Left lung (tissue), 10 donors: ENCODE measurements around the gene CRB2. TPM values are rescaled to one million over a fixed set of nuclear protein-coding genes. Genes with fewer than 3 reads are reported as not detected.

Source experiments
- ATAC-seq: fragments of 200-7000 bp; cut with Tn5 transposase; one replicate; pipeline ENCODE4 v1.9.1; 2020; ENCODE audit warnings: moderate library complexity
- DNase-seq, 4 donors: peaks; one replicate each; pipeline ENCODE4 v3.0.0-alpha.2; 2013 to 2020
- H3K27ac ChIP-seq, 2 donors: fragments of 200-600 bp; sonication (generic) in 1 of 2; one replicate each; pipeline versions ENCODE4 v1.5.0 to v1.8.0; 2020 to 2021
- H3K27me3 ChIP-seq, 2 donors: fragments of 200-600 bp; sonication (generic) in 1 of 2; one replicate each; pipeline versions ENCODE4 v1.5.0 to v1.8.0; 2020 to 2021
- H3K36me3 ChIP-seq, 2 donors: fragments of 200-600 bp; sonication (generic) in 1 of 2; one replicate each; pipeline versions ENCODE4 v1.5.0 to v1.8.0; 2020 to 2021
- H3K4me1 ChIP-seq, 2 donors: fragments of 200-600 bp; one replicate each; pipeline ENCODE4 v1.8.0; 2021
- H3K4me3 ChIP-seq, 2 donors: fragments of 200-600 bp; sonication (generic) in 1 of 2; one replicate each; pipeline versions ENCODE4 v1.5.0 to v1.8.0; 2020 to 2021; ENCODE audit warnings: mild to moderate bottlenecking in 1 of 2
- H3K9me3 ChIP-seq, 2 donors: fragments of 200-600 bp; sonication (generic) in 1 of 2; one replicate each; pipeline versions ENCODE4 v1.5.0 to v1.8.0; 2020 to 2021
- intact Hi-C, 2 donors: fragments of 100-400 bp; cut with DNase I; formaldehyde crosslinking; loops; one replicate each; pipeline versions ENCODE4 v1.11.2 to v1.14.2; 2022
- polyA plus RNA-seq, 6 donors: library from polyadenylated mRNA; unstranded; fragments of 120-200 nt; gene quantifications; one replicate each; pipeline ENCODE4 v1.2.1, GENCODE V29; 2013; ENCODE audit not compliant: insufficient read length in 6 of 6
- total RNA-seq, 2 donors: library from RNA; stranded (reverse); fragmentation: NEBNext Ultra II Directional; extraction: Animal tissue kit (Norgen Biotek cat#: 25700); gene quantifications; one replicate each; pipeline ENCODE4 v1.2.1, GENCODE V29; 2021
- TF ChIP-seq, protein P1 (sequence below), 2 donors: fragments of 200-600 bp; sonication (generic) in 1 of 2; IDR thresholded peaks; one replicate each; pipeline versions ENCODE4 v1.5.0 to v1.8.0; 2021; ENCODE audit warnings: antibody characterized with exemption in 2 of 2
- donor health status: DM: no; HTN: yes; CAD: no.
- donor health status: DM: no; HTN: no; CAD: no.

Gene CRB2
- total and polyA plus RNA-seq, 8 donors, result 0.08 to 0.58 (median 0.34) TPM

DNA sequence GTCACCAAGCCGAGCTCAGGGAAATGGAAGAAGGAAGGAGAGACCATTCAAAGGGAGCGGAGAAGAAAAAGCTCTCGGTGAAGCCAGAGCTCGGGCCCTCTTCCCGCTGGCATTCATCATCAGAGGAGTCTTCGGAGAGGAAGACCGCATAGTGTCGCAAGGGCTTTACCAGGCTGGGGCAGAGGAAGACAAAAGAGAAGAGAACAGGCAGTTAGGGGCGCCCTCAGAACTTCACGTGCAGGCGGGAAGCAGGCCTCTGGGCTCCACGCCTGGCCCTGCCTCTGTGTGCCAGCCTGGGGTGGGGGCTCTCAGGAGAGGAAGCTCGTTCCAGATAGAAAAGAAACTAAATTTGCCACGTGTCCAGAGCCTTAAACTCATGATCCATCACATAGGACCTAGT is 31.7 kb downstream of the CRB2 start:
- intact Hi-C loops, result no loop called here
- Histone ChIP-seq H3K4me1 (peaks cover 0 to 4% of the 10 kb centered on the region in 2 donors), H3K4me3 (no peak overlapping the region), H3K27me3 (no peaks in the 10 kb centered on the region), H3K27ac (no peak overlapping the region), H3K9me3 (no peaks in the 10 kb centered on the region), H3K36me3 (peaks cover 0 to 16% of the 10 kb centered on the region in 2 donors)
- ATAC-seq (no peak), DNase-seq (peak in 1 of 4 donors; percentile 65)
- TF ChIP-seq, protein P1, sequence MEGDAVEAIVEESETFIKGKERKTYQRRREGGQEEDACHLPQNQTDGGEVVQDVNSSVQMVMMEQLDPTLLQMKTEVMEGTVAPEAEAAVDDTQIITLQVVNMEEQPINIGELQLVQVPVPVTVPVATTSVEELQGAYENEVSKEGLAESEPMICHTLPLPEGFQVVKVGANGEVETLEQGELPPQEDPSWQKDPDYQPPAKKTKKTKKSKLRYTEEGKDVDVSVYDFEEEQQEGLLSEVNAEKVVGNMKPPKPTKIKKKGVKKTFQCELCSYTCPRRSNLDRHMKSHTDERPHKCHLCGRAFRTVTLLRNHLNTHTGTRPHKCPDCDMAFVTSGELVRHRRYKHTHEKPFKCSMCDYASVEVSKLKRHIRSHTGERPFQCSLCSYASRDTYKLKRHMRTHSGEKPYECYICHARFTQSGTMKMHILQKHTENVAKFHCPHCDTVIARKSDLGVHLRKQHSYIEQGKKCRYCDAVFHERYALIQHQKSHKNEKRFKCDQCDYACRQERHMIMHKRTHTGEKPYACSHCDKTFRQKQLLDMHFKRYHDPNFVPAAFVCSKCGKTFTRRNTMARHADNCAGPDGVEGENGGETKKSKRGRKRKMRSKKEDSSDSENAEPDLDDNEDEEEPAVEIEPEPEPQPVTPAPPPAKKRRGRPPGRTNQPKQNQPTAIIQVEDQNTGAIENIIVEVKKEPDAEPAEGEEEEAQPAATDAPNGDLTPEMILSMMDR (IDR thresholded peaks at IDR 0.05), result no peak

DNA sequence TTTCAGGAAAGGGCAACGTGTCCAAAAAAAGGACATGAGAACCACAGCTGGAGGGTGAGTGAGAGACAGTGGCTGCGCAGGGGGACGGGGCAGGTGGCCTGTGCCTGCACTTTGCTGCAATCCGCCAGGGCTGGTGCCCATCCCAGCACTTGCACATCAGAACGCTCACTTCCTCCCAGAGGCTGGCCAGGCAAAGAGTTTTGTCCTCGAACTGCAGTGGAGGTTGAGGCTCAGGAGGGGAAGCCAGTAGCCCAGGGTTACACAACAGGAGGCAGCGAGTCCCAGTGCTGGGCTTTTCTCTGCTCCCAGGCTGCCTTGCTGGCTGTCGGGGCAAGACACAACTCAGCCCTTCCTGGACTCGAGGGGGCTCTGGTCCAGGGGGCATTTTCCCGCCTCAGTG is 33.1 kb downstream of the CRB2 start:
- intact Hi-C loops, result no loop called here
- peak in 1 of 4 donors; percentile 65 for DNase-seq
- Histone ChIP-seq H3K9me3 (peaks cover 0 to 3% of the 10 kb centered on the region in 2 donors), H3K4me3 (no peak overlapping the region), H3K27me3 (no peaks in the 10 kb centered on the region), H3K36me3 (peaks cover 0 to 2% of the 10 kb centered on the region in 2 donors), H3K4me1 (peaks cover 0 to 4% of the 10 kb centered on the region in 2 donors), H3K27ac (no peak overlapping the region)
- TF ChIP-seq, protein P1 (IDR thresholded peaks at IDR 0.05), result no peak
- ATAC-seq, result no peak

DNA sequence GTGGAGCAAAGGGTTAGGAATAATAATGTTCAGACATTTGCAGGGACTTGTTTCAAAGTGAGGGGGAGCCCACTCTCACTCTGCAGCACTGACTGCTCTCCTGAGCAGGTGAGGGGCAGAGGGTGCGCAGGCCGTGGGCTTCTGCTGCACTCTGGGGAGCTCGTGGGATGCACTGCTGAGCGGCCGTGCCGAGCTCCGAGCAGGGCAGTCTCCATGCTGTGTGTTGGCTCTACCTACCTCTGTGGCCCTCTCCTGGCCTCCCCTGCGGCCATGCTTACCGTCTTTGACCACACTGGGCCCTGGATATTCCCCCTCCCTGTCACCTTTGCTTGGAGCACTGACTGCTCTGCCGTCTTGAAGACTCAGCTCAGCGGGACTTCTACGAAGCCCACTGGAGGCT is 33.7 kb downstream of the CRB2 start:
- H3K4me3 ChIP-seq, result no peak overlapping the region
- H3K27me3 ChIP-seq, result no peaks in the 10 kb centered on the region
- H3K36me3 ChIP-seq, result no peaks in the 10 kb centered on the region
- intact Hi-C loops, result no loop called here
- no peak overlapping the region for H3K27ac ChIP-seq
- H3K9me3 ChIP-seq, result peaks cover 0 to 3% of the 10 kb centered on the region in 2 donors
- H3K4me1 ChIP-seq, result peaks cover 0 to 4% of the 10 kb centered on the region in 2 donors
- TF ChIP-seq, protein P1 (IDR thresholded peaks at IDR 0.05), result no peak
- ATAC-seq, result no peak
- DNase-seq, result peak in 1 of 4 donors; percentile 47

DNA sequence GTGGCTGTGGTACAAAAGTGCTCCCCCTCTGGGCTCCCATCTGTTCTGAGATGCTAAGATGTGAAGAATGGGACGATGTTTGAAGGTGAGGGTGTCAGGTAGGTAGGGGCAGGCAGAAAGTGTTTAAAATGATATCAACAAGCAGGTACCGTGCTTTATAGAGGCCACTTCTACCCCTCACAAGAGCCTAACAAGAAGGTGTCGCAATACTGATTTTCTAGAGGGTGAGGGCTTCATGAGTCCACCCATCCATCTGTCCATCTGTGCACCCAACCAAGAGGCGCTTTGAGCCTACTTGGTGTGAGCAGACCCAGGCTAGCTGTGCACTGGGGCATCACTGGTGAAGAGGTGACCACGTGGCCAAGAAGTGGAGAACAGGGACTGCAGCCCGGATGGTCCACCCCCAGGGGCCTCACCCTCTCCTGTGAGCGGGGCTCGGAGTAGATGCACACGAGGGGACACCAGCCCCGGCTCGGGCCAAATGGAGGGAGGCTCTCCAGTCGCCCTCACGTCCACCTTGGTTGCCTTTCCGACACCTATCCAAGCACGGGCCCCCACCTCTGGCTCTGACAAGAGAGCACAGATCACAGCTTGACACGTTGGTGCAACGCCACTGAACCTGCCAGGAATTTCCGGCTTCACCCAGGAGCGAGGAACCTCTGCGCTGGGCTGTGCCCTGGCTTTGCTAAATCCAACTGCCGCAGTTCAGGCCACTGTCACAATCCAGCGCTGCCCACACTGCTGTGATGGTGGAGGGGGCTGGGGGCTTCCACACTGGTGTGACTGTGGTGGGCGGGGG is 34.5 kb downstream of the CRB2 start:
- H3K36me3 ChIP-seq, result no peaks in the 10 kb centered on the region
- H3K27ac ChIP-seq, result no peak overlapping the region
- ATAC-seq, result no peak
- H3K4me3 ChIP-seq, result no peak overlapping the region
- intact Hi-C loops, result no loop called here
- TF ChIP-seq, protein P1 (IDR thresholded peaks at IDR 0.05), result no peak
- peaks cover 0 to 3% of the 10 kb centered on the region in 2 donors for H3K9me3 ChIP-seq
- peaks cover 0 to 4% of the 10 kb centered on the region in 2 donors for H3K4me1 ChIP-seq
- DNase-seq, result peak in 1 of 4 donors; percentile 57
- H3K27me3 ChIP-seq, result no peaks in the 10 kb centered on the region

DNA sequence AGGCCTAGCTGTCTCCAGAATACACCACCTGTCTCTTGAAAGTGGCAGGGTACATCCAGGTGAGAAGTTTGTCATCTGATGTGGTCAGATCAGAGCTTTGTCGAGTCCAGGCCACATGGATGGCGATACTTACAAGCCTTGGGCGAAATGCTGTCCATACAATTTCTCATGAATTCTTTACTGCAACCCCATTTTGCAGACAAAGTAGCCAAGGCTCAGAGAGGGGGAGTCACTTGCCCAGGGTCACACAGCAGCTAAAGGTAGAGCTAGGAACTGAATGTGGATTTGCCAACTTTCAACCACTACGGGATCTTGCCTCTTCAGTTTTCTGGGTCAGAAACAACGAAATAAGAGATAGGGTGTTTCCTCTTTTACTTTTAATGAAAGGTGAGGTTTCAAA is 35.2 kb downstream of the CRB2 start:
- no peak overlapping the region for H3K27ac ChIP-seq
- DNase-seq (no peak), ATAC-seq (no peak)
- peaks cover 0 to 4% of the 10 kb centered on the region in 2 donors for H3K4me1 ChIP-seq
- intact Hi-C loops, result no loop called here
- H3K36me3 ChIP-seq, result no peaks in the 10 kb centered on the region
- H3K4me3 ChIP-seq, result no peak overlapping the region
- H3K27me3 ChIP-seq, result no peaks in the 10 kb centered on the region
- H3K9me3 ChIP-seq, result peaks cover 0 to 3% of the 10 kb centered on the region in 2 donors
- TF ChIP-seq, protein P1 (IDR thresholded peaks at IDR 0.05), result no peak
